ENCODE results near the gene GALNT18.

Gene GALNT18

DNA sequence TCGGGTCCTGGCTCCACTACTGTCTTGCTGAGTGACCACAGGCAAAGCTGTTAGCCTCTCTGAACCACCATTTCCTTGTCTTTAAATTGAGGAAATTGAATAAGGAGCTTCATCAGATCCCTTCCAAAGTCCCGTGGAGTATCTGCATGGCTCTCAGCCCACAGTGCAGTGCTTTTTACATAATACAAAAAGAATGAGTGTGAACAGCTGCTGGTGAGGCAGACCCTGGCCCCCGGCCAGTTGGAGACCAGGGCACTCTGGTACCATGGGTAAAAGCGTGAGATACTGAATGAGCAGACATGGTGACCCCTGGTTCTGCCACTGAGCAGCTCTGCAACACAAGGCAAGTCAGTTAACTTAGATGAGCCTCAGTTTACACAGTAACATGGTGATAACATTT, 86.8 kb downstream of the GALNT18 start:
- no peak for DNase-seq (ENCODE audit: low read depth in 1 of 2, low spot score in 1 of 2)

DNA sequence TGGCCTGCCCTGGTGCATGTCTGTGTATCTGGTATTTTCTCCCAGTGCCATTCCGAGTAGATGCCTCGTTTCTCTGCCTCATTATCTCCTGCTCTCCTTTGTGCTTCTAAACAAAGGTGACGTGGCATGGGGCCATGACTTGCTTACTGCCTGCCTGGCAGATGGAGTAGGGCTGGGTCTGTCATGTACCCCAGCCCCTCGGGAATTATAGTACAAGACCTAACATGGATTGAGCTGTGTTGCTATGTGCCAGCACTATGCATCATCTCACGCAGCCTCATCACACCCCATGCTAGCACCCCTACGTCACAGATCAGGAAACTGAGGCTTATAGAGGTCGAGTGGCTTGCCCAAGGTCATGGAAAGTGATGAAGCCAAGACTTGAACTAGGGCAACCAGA, 88.1 kb downstream of the GALNT18 start:
- DNase-seq (ENCODE audit: low read depth in 1 of 2, low spot score in 1 of 2), result no peak

DNA sequence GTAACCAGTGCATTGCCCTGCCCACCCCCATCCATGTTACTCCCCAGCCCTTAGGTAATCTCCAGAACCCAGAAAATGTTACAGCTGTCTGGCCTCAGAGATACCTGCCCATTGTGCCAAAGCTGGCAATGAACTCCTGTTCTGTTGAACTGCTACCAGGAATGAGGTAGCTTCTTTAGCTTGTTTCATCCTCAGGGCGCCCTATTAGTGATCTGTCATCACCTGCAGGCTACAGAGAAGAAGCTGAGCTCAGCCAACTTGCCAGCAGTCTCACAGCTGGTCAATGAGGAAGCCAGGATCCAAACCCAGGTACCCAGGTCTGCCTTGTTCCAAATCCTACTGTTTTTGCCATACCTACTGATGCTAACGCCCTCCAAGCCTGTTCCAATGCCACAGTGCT, 88.7 kb downstream of the GALNT18 start:
- DNase-seq (ENCODE audit: low read depth in 1 of 2, low spot score in 1 of 2), result no peak

DNA sequence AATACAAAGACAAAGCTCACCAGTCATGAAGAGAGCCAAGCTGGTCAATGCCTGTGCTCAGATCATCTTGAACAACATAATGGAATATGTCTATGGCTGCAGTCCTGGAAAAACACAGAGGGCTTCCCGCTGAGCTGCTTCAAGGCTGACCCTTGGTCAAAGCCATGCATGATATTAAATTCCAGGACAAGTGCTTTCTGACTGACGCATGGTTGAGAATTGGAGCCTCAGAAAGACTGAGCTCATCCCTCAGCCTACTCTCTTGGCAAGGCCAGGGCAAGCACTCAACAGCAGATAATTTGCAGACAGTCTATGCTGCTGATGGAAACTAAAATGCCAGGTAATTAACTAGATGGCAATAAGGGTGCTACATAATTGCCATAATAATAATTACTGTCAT, 89.2 kb downstream of the GALNT18 start:
- DNase-seq (ENCODE audit: low read depth in 1 of 2, low spot score in 1 of 2), result no peak

DNA sequence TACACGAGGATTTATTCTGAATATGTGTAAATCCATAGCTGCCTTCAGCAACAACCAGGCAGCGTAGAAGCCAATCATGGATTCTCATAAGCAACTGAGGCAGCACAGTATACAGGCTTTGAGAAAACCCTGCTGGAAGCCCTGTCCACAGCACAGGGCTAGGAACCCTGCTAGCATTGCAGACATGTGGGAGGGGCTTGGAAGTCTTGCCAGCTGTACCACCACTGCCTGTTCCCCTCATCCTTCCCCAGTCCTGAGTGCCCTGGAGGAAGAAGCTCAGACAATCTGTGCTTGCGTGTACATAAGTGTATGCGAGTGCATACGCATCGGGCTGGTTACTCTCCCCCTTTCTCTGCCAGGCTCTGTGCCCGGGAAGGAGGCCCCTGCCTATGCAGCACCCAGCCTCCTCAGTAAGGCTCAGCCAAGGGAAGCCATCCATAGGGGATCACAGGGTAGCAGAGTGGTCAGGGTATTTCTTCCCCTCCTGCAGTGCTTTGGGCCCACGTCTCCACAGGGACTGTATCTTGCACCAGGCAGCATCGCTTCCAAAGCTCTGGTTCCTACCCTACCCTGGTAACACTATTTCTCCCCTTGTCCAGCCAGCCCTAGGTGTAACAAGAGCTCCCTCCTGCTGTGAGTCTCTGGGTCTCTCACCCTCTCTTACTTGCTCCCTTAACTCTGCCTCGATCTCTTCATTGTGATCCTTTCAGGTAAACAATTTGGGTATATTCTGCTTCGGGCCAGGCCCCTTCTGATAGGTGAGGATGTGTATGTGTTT, 90.5 kb downstream of the GALNT18 start:
- DNase-seq (ENCODE audit: low read depth in 1 of 2, low spot score in 1 of 2), result no peak

DNA sequence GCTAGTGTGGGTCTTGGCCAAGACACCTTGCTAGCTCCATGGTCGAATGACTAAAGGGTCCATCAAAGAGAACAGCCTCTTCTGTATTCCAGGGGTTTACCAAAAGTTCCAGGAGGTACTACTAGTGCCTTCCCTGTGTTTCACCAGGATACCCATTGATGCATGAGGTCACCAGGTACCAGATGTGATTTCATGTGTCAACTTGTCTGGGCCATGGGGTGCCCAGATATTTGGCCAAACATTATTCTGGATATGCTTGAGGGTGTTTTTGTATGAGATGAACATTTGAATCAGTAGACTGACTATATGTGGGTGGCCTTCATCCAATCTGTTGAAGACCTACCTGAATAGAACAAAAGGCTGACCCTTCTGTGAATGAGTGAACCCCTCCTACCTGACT, 92.8 kb downstream of the GALNT18 start:
- DNase-seq (ENCODE audit: low read depth in 1 of 2, low spot score in 1 of 2), result no peak

DNA sequence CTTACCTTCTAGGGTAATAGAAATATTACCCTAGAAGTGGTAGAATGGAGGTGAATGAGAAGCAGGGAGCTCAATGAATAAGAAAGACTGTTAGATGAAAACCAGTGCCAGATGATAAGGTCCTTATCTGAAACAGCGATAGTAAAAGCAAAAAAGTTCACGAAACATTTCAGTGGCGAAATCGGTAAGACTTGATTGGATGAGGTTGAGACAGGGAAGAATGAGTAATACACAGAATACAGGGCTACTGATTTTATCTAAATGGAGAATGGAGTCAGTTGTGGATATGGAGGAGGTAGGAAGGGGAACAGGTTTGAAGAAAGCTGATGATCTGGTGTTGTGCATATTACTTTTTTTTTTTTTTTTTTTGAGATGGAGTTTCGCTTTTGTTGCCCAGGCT, 96.5 kb downstream of the GALNT18 start:
- DNase-seq (ENCODE audit: low read depth in 1 of 2, low spot score in 1 of 2), result no peak

DNA sequence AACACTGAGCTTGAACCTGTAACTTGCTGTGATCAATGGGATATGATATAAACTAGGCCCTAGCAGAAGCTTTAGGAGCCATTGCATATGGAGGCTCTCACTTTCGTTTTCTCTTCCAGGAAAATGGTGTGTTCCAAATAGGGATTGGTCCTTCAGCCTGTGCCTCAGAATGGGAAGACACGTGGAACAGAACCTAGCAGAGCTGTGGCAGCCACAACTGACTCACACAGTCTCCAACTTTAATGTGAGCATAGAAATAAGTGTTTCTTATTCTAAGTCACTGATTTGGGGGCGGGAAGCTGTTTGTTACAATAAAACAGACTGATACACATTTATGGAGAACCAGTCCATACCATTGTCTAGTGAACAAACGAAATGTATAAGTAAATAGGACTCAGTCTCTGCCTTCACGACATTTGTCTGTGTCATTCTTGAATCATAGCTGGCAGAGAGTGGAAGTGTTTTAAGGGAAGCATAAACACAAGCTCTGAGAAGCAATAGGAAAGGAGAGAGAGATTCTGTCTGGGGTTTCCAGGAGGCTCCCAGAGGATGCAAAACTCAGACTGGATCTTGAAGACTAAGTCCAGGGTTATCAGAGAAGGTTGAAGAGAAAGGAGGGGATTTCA, 97.3 kb downstream of the GALNT18 start:
- DNase-seq (ENCODE audit: low read depth in 1 of 2, low spot score in 1 of 2), result no peak

DNA sequence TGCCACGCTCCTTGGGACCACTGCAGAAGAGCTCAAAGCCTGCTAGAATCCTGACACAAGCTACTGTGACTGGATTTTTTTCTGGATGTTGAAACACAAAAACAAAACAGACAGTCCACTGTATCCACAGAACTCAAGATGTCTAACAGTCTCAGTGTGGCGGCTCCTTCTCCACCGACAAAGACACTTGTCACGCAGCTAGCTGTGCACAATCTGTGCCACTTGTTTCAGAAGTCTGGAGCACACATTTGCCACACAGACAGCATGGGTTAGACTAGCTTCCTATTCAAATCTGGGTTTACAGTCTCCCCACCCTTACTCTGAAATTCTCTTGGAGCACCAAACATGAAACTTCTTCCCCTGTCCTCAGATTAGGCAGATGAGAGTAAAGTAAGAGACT, 99.2 kb downstream of the GALNT18 start:
- no peak for DNase-seq (ENCODE audit: low read depth in 1 of 2, low spot score in 1 of 2)

DNA sequence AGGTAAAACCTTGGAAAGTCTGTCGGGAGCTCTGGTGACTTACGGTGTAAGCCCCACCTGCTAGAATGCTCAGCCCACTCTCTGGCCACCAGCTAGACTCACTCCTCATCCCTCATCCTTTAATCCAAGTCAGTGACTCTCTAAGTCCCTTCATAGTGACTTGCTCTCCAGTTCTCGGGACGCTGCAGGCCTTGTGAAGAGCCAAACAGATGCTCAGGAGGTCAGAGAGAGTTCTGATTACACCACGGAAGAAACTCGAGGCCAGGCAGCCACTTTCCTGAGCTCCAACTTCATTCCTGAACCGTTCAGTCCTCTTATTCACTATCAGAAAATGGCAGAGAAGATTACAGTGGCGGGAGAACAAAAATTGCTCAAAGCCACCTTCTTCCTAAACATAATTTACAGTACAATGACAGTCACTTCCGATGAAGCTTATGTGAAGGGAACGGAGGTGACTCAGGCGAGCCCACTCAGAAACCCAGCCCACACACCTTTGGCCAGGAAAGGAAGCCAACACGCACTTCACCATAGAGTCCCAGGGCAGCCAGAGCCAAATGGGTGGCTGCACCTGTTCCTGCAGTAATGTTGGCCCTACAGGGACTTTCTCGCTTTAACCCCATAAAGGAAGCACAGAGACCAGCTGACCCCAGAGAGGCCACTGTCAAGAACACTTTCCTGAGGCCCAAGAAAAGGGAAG, 100.4 kb downstream of the GALNT18 start:
- no peak for DNase-seq (ENCODE audit: low read depth in 1 of 2, low spot score in 1 of 2)

DNA sequence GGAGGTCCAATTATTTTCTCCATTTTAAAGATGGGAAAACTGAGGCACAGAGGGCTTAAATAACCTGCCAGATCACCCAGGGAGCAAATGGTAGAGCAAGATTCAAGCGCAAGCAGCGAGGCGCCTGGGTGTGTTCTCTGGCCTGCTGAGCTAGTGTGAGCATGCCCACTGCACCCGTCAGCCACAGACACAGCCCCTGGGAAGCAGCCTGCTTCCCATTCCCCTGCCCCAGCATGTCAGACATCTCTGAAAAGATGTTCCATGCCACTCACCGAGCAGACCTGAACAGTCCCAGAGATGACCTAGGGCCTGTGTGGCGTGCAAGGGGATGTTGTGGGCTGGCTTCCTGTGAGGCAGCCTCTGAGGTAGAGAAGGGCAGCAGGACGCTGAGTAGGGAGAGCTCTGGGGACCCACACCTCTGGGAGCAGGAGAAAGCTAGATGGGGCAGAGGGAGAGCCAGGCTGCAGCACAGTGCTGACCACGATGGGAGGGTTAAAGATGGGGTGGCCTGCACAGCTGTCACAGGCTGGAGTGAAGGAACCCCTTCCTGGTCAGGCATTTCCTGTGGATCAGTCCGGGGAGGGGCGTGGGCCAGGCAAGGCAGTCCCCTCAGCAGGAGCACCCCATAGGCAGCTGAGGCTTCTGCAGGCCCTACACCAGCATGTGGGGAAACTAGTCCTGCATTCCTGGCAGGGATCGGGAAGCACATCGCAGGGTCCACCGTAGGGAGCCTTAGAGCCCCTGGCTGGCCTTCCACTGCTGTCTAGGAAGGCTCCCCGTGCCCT, 101.4 kb downstream of the GALNT18 start:
- no peak for DNase-seq (ENCODE audit: low read depth in 1 of 2, low spot score in 1 of 2)

DNA sequence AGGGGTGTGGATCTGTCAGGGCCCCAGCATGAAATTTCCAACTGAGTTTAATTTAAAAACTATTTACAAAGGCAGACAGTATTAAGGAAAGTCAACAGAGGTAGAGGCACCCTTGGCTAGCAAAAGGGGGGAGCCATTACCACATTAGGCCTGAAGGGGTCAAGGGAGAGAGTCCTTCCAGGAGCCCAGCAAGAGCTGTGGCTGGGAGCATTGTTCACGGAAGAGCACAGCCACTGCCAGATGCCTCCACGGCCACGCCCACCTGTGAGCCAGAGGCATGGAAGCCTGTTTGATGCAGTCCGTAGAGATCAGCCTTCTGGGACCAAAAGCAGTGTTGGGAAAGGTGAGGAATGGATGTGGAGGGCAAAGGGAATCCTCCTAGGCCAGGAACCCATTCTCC, 102.6 kb downstream of the GALNT18 start:
- no peak for DNase-seq (ENCODE audit: low read depth in 1 of 2, low spot score in 1 of 2)

DNA sequence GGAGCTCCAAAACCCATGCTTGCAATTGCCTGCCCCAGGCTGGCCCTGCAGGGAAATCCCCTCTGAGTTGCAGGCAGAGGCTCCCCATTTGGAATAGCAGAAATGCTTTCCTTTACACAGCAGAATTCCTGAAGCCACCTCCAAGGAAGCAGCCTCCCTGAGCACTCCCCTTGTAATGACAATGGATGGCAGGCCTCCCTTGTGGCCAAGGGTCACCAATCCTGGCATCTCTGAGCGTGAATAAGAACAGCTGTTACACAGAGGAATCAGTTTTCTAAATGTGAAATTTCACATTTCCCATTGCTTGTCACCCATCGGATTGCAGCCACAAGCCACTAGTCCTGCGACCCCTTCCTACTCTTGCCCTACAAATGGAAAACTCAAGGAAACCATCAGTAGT, 107.6 kb downstream of the GALNT18 start:
- DNase-seq (ENCODE audit: low read depth in 1 of 2, low spot score in 1 of 2), result no peak

DNA sequence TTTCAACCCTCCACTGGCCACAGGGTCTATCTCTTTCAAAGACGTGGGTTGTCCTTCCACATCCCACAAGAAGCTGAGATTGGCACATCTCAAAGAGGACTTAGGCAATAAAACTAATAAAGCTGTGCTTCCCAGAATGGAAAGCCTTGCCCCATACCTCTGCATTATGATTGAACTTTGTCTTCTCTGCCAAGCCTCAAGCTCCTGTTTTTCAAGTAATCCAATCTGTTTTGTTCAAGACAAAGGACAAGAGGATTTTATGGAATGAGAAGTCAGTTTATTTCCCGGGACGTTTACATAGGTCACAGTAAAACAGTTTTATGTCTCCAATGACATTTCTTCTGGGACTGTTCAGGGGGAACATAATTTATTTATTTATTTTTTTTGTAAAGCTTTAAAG, 108.4 kb downstream of the GALNT18 start:
- DNase-seq (ENCODE audit: low read depth in 1 of 2, low spot score in 1 of 2), result no peak

DNA sequence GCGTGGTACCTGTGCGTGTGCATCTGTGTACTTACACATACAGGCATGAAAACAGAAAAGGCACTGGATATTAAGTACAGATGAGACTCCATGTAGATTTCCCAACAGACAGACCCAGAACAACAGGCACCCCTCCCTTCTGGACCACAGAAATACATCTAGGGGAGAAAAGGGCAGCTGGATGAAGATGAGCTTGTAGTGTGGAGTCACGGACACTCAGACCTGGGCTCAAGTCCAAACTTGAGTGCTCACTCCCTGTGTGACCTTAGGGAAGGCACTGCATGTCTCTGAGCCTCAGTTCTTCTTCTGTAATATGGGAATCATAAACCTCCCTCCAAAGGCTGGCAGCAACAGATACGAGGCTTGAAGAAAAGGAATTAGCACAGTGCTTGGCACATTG, 108.9 kb downstream of the GALNT18 start:
- DNase-seq (ENCODE audit: low read depth in 1 of 2, low spot score in 1 of 2), result no peak

DNA sequence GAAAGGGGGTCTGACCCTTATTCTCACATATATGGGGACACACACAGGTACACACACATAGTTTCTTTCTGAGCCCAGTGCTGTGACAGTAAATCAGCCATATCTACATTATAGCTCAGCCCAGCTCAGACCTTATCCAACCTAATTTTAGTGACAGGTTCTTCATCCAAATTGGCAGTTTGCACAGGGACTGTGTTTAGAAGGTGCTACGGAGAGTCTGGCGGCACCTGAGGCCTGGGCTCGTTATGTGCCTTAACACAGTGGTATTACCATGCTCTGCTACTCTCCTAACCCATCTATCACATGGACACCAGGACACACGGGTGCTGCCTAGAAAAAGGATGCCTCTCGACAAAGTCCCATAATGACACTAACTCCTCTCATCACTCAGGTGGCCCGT, 109.3 kb downstream of the GALNT18 start:
- no peak for DNase-seq (ENCODE audit: low read depth in 1 of 2, low spot score in 1 of 2)

DNA sequence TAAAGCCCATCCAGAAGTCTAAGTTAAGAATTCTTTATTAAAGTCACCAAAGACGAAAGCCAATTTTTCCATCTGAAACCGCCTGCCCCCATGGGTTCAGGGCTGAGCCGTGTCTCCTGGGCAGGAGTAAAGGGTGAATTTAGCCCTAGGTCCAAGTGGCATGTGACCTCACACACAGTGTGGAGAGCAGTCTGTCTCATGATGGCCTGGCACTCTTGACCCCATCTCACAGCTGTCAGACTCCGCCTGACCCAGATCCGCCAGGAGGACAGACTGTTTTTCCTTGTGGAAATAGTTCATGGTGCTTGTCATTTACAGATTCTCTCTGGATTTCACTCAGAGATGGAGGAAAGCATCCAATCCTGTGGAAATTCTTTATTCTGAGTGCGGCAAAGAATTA, 109.7 kb downstream of the GALNT18 start:
- no peak for DNase-seq (ENCODE audit: low read depth in 1 of 2, low spot score in 1 of 2)

DNA sequence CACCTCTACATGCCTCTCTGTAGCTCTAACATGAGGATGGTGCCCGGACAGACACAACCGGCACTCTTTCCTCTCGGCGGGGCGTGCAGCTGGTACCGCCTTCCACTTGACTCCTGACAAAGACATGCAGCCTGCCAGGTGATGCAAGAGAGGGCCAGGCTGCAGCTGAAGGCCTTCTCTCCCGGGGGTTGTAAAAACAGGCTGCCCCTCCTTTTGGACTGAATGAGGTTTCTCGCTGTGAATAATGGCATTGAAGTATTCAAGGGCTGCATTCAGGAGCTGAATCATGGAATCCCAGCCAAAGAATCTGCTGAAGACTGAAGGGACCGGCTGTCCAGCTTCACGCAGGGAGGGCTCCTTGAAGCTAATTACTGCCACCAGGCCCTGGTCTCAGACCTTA, 110.9 kb downstream of the GALNT18 start:
- no peak for DNase-seq (ENCODE audit: low read depth in 1 of 2, low spot score in 1 of 2)

DNA sequence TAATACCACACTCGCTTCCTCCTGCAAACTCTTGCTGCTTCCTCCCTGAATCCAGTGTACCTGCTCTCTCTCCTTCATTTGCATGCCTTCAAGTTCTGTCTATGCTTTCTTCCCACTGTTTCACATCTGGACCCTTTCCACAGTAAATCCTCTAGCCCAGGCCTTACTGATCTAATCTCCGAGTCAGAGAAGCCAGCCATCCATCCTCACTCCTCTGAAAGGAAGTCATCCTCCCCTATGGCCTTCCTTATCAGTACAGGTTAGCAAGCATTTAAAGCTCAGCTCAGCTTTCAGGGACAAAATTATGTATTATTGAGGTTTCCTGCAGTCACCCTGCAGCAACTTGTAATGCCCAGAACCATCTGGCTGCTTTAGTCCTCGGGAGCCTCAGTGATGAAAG, 116.1 kb downstream of the GALNT18 start:
- DNase-seq (ENCODE audit: low read depth in 1 of 2, low spot score in 1 of 2), result no peak

DNA sequence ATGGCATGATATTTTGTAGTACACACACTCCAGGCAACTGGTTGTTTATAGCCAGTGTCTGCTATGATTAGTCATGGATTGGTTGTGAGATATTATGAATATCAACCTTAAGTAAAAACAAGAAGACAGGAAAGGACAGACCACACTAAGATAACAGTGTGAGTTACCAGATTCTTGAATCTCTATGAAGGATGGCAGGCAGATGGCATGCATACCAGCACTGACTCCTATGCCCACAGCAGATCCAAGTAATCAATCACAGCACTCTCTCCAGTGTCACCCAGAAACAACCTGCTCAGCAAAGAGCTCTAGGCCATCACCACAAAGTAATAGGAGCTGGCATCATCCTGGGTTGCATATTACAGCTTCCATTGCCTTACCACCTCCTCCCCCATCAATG, 116.6 kb downstream of the GALNT18 start:
- no peak for DNase-seq (ENCODE audit: low read depth in 1 of 2, low spot score in 1 of 2)

DNA sequence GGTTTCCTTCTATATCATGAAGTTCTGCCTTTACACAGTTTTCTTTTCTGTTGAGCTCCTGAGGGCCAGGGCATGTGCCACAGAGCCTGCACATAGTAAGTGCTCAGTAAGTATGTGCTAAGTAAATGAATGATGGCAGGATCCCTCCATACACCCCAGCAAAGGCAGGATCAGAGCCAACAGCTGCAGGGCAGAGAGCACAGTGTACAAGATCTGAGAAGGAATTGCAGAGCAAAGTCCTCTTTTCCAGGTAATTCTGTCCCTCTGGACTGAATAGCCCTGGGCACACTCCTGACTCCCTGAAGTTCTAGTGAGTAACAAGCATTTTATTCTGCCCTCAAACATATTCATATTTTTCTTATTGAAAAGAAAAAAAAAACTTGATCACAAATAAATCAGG, 117.7 kb downstream of the GALNT18 start:
- DNase-seq (ENCODE audit: low read depth in 1 of 2, low spot score in 1 of 2), result no peak

Measured in activated CD4-positive, alpha-beta T cell treated with anti-CD3 and anti-CD28 coated beads, Interleukin-2, amount 50 U/mL, for 24 hours (primary cell).